ENCODE data around the gene ATRNL1. TPM values are rescaled to one million over a fixed set of nuclear protein-coding genes. Genes with fewer than 3 reads are reported as not detected.
A peak's percentile ranks its signal among the peaks of the same experiment; 100 is the strongest.

ATRNL1 gene
- total and polyA plus RNA-seq, 2 donors from 2014 or later = 2.4 to 7.1 TPM

DNA sequence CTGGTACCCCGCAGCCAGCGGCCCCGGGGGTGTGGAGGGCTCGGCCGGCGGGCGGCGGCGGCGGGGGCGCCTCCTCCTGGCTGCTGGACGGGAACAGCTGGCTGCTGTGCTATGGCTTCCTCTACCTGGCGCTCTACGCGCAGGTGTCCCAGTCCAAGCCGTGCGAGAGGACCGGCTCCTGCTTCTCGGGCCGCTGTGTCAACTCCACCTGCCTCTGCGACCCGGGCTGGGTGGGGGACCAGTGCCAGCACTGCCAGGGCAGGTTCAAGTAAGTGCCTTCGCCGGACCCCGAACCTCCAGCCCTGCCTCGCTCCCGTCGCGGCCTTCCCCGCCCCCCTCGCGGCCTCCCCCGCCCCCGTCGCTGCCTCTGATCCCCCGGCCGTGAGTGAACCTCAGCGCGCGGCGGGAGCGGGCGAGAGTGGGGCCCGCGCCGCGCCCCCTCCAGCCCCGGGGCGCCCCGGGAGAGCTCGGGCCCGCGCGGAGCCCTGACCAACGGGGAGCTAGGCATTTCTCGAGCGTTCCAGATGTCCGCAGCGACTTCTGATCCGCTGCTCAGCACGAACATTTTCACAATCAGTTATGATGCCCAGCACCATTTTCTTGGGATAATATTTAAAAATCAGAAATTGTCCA lies 727 bp downstream of the ATRNL1 start:
- peaks cover 0 to 5% (median 0%) of the 10 kb centered on the region in 3 donors for H3K4me1 ChIP-seq (ENCODE audit: control insufficient read depth in 2 of 3, insufficient read depth in 2 of 3, low read depth in 1 of 3, low read length in 3 of 3)
- H3K27ac ChIP-seq (ENCODE audit: low read depth in 2 of 2, low read length in 2 of 2) = peak overlapping the region in 1 of 2 donors; percentile 45
- H3K36me3 ChIP-seq (ENCODE audit: control insufficient read depth in 2 of 3, insufficient read depth in 3 of 3, low read length in 3 of 3) = no peaks in the 10 kb centered on the region
- H3K9ac ChIP-seq (ENCODE audit: low read length in 3 of 3) = peak overlapping the region in 2 of 3 donors; percentile 31 to 54
- no peaks in the 10 kb centered on the region for H3K9me3 ChIP-seq (ENCODE audit: control insufficient read depth in 2 of 3, insufficient read depth in 1 of 3, low read length in 3 of 3)
- intact Hi-C loops (cut with DNase I) = no loop called here
- TF ChIP-seq, protein P1, sequence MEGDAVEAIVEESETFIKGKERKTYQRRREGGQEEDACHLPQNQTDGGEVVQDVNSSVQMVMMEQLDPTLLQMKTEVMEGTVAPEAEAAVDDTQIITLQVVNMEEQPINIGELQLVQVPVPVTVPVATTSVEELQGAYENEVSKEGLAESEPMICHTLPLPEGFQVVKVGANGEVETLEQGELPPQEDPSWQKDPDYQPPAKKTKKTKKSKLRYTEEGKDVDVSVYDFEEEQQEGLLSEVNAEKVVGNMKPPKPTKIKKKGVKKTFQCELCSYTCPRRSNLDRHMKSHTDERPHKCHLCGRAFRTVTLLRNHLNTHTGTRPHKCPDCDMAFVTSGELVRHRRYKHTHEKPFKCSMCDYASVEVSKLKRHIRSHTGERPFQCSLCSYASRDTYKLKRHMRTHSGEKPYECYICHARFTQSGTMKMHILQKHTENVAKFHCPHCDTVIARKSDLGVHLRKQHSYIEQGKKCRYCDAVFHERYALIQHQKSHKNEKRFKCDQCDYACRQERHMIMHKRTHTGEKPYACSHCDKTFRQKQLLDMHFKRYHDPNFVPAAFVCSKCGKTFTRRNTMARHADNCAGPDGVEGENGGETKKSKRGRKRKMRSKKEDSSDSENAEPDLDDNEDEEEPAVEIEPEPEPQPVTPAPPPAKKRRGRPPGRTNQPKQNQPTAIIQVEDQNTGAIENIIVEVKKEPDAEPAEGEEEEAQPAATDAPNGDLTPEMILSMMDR (IDR thresholded peaks at IDR 0.05; ENCODE audit: borderline replicate concordance, extremely low read depth, insufficient read depth) = peak; percentile 14
- FAIRE-seq (no peak), DNase-seq (peak; percentile 60 to 80 (median 63))
- H3K27me3 ChIP-seq (ENCODE audit: control insufficient read depth, insufficient read depth, low read length) = no peaks in the 10 kb centered on the region
- H3K4me3 ChIP-seq (ENCODE audit: low read length in 3 of 3) = peak overlapping the region; percentile 30 to 57 (median 36)

DNA sequence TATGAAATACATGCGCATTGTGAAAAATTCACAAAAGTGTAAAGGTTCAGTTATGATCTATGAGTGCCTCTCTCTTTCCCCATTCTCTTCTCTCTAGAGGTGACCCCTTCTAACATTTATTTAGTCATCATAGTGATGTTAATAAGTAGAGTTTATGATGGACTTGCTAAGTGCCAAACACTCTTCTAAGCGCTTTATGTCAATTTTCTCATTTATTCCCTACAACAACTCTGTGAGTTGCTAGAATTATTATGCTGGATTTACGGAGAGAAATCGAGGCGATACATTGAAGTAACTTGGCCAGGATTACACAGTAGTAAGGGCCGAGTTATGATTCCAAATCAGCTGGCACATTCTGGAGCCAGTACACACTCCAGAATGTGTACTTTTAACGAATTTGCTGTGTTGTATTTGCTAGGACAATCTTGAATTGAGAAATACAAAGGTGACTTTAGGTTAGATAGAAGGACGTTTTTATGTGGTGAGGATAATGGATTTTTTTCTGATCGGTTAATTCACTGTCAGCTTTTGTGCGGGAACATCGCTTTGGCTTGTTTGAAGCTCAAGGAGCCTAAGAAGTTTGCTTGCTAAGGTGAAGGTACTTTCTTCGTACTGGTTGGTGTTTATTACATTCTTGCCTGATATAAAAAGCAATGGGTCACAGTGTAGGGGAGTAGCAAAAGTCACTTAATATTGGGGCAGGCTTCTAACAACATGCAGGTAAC lies 1.4 kb downstream of the ATRNL1 start:
- peak overlapping the region; percentile 27 to 44 (median 30) for H3K4me3 ChIP-seq (ENCODE audit: low read length in 3 of 3)
- H3K9me3 ChIP-seq (ENCODE audit: control insufficient read depth in 2 of 3, insufficient read depth in 1 of 3, low read length in 3 of 3) = no peaks in the 10 kb centered on the region
- DNase-seq (peak in 1 of 5 donors; percentile 37), FAIRE-seq (no peak)
- TF ChIP-seq, protein P1 (IDR thresholded peaks at IDR 0.05; ENCODE audit: borderline replicate concordance, extremely low read depth, insufficient read depth) = no peak
- H3K27ac ChIP-seq (ENCODE audit: low read depth in 2 of 2, low read length in 2 of 2) = peak overlapping the region in 1 of 2 donors; percentile 45
- peaks cover 0 to 5% (median 0%) of the 10 kb centered on the region in 3 donors for H3K4me1 ChIP-seq (ENCODE audit: control insufficient read depth in 2 of 3, insufficient read depth in 2 of 3, low read depth in 1 of 3, low read length in 3 of 3)
- H3K27me3 ChIP-seq (ENCODE audit: control insufficient read depth, insufficient read depth, low read length) = no peaks in the 10 kb centered on the region
- peak overlapping the region in 2 of 3 donors; percentile 31 to 54 for H3K9ac ChIP-seq (ENCODE audit: low read length in 3 of 3)
- intact Hi-C loops (cut with DNase I) = no loop called here
- no peaks in the 10 kb centered on the region for H3K36me3 ChIP-seq (ENCODE audit: control insufficient read depth in 2 of 3, insufficient read depth in 3 of 3, low read length in 3 of 3)

DNA sequence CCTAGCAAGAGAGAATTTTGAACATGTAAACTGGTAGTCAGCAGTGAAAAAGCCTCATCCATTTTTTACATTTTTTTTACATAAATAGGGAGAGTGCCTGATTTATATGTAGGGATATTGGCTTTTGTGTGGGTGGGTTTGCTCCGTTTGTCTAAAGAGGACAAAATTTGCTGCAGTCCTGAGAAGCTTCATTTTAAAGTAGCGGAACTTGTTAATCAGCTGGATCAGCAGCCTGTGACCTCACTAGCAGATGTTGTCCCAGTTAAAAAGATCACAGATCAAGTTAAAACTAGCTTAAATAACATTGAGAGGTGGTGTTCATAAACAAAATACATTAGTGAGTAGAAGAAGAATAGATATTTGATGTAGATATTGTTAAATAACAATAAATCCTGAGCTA lies 2.6 kb downstream of the ATRNL1 start:
- no peaks in the 10 kb centered on the region for H3K27me3 ChIP-seq (ENCODE audit: control insufficient read depth, insufficient read depth, low read length)
- no peaks in the 10 kb centered on the region for H3K36me3 ChIP-seq (ENCODE audit: control insufficient read depth in 2 of 3, insufficient read depth in 3 of 3, low read length in 3 of 3)
- DNase-seq (peak in 2 of 5 donors; percentile 30 to 43), FAIRE-seq (no peak)
- H3K4me1 ChIP-seq (ENCODE audit: control insufficient read depth in 2 of 3, insufficient read depth in 2 of 3, low read depth in 1 of 3, low read length in 3 of 3) = peaks cover 0 to 5% (median 0%) of the 10 kb centered on the region in 3 donors
- TF ChIP-seq, protein P1 (IDR thresholded peaks at IDR 0.05; ENCODE audit: borderline replicate concordance, extremely low read depth, insufficient read depth) = no peak
- no peak overlapping the region for H3K27ac ChIP-seq (ENCODE audit: low read depth in 2 of 2, low read length in 2 of 2)
- intact Hi-C loops (cut with DNase I) = no loop called here
- H3K9ac ChIP-seq (ENCODE audit: low read length in 3 of 3) = no peak overlapping the region
- H3K4me3 ChIP-seq (ENCODE audit: low read length in 3 of 3) = peak overlapping the region in 1 of 3 donors; percentile 4
- no peaks in the 10 kb centered on the region for H3K9me3 ChIP-seq (ENCODE audit: control insufficient read depth in 2 of 3, insufficient read depth in 1 of 3, low read length in 3 of 3)

Data from kidney (tissue), 14 donors.